Thoracic aorta (tissue), 2 donors: ENCODE measurements around the gene SNCG. TPM values are rescaled to one million over a fixed set of nuclear protein-coding genes. Genes with fewer than 3 reads are reported as not detected.

ENCODE experiments used
- ATAC-seq: fragments of 150-250 bp; one replicate; pipeline ENCODE4 v1.8.0; 2017; ENCODE audit warnings: low read depth; ENCODE audit not compliant: insufficient number of reproducible peaks, low FRiP score
- DNase-seq: peaks from one replicate; pipeline ENCODE4 v3.0.0-alpha.2; 2020; ENCODE audit warnings: low spot score
- H3K27ac ChIP-seq, 2 donors: fragments of 200-600 bp; sonication (generic); 1 replicate in 1 of 2; 2 replicates in 1 of 2; pipeline ENCODE4 v1.5.1; 2016; ENCODE audit warnings: mild to moderate bottlenecking in 2 of 2, moderate library complexity in 2 of 2
- H3K27me3 ChIP-seq: fragments of 200-600 bp; sonication (generic); replicated peaks from 2 replicates; pipeline ENCODE4 v1.6.0; 2016; ENCODE audit warnings: mild to moderate bottlenecking; ENCODE audit not compliant: insufficient read depth
- H3K36me3 ChIP-seq: fragments of 200-600 bp; sonication (generic); one replicate; pipeline ENCODE4 v1.5.1; 2016
- H3K4me1 ChIP-seq, 2 donors: fragments of 200-600 bp; sonication (generic); 1 replicate in 1 of 2; 2 replicates in 1 of 2; pipeline versions ENCODE4 v1.5.1 to v1.6.0; 2016; ENCODE audit warnings: low read depth in 2 of 2, mild to moderate bottlenecking in 1 of 2; ENCODE audit not compliant: control insufficient read depth in 1 of 2
- H3K4me3 ChIP-seq: fragments of 200-600 bp; sonication (generic); 2 replicates; pipeline ENCODE4 v1.5.1; 2016; ENCODE audit warnings: mild to moderate bottlenecking
- H3K9me3 ChIP-seq: fragments of 200-600 bp; sonication (generic); 2 replicates; pipeline ENCODE4 v1.5.1; 2016
- CTCF ChIP-seq: fragments of 200-600 bp; sonication (generic); IDR thresholded peaks from one replicate; pipeline ENCODE4 v1.5.1; 2019; ENCODE audit warnings: antibody characterized with exemption
- total RNA-seq, 2 donors: library from RNA; depleted of rRNA; stranded (reverse); fragments of >200 nt; gene quantifications; one replicate each; pipeline versions ENCODE4 v1.1.0 to v1.2.3, GENCODE V29; 2016

SNCG gene
- total RNA-seq, 2 donors from 2014 or later, result 50.9 to 167 TPM

- H3K4me1 ChIP-seq, result peaks cover 66 to 96% of the 10 kb centered on the region in 2 donors
- peak overlapping the region; percentile 29 for H3K4me3 ChIP-seq
- DNase-seq (peak; percentile 1), ATAC-seq (no peak)
- no peaks in the 10 kb centered on the region for H3K27me3 ChIP-seq
- TF ChIP-seq CTCF, result no peak
- no peaks in the 10 kb centered on the region for H3K9me3 ChIP-seq
- H3K36me3 ChIP-seq, result no peaks in the 10 kb centered on the region
- peak overlapping the region; percentile 92 to 97 for H3K27ac ChIP-seq
Measured at GRCh38 chr10:86956195-86956847, 2.1 kb upstream of the SNCG start.

- TF ChIP-seq CTCF, result no peak
- H3K27ac ChIP-seq, result peak overlapping the region; percentile 92 to 97
- no peak for ATAC-seq
- H3K27me3 ChIP-seq, result no peaks in the 10 kb centered on the region
- peak; percentile 2 for DNase-seq
- no peaks in the 10 kb centered on the region for H3K9me3 ChIP-seq
- peaks cover 64 to 89% of the 10 kb centered on the region in 2 donors for H3K4me1 ChIP-seq
- H3K4me3 ChIP-seq, result peak overlapping the region; percentile 29
- no peaks in the 10 kb centered on the region for H3K36me3 ChIP-seq
Measured at GRCh38 chr10:86956848-86957448, 1.5 kb upstream of the SNCG start.

GRCh38 chr10:86957471-86958115 lies 806 bp upstream of the SNCG start, which contains the start of gene MMRN2:
Gene MMRN2 (minus strand): TSS chr10:86957615. CDS start chr10:86957541, 74 bp downstream.
- H3K27ac ChIP-seq, result peak within 1 kb of the TSS; percentile 92 to 97
- peaks cover 64 to 83% of the 10 kb centered on the region in 2 donors for H3K4me1 ChIP-seq
- no peak for TF ChIP-seq CTCF
- H3K36me3 ChIP-seq, result no peaks in the 10 kb centered on the region
- no peak for DNase-seq
- H3K27me3 ChIP-seq, result no peaks in the 10 kb centered on the region
- H3K4me3 ChIP-seq, result peak within 1 kb of the TSS; percentile 54
- no peaks in the 10 kb centered on the region for H3K9me3 ChIP-seq
- ATAC-seq, result no peak

- Histone ChIP-seq H3K9me3 (no peaks in the 10 kb centered on the region), H3K36me3 (no peaks in the 10 kb centered on the region), H3K4me3 (peak overlapping the region; percentile 54), H3K27ac (peak overlapping the region; percentile 72 to 97), H3K27me3 (no peaks in the 10 kb centered on the region), H3K4me1 (peaks cover 53 to 73% of the 10 kb centered on the region in 2 donors)
- ATAC-seq (no peak), DNase-seq (no peak)
- TF ChIP-seq CTCF, result no peak
Measured at GRCh38 chr10:86958901-86959736, 720 bp downstream of the SNCG start.

- no peak for TF ChIP-seq CTCF
- DNase-seq (no peak), ATAC-seq (no peak)
- H3K36me3 ChIP-seq, result no peaks in the 10 kb centered on the region
- no peaks in the 10 kb centered on the region for H3K9me3 ChIP-seq
- H3K4me3 ChIP-seq, result peak overlapping the region; percentile 54
- H3K27ac ChIP-seq, result peak overlapping the region; percentile 72 to 97
- H3K4me1 ChIP-seq, result peaks cover 48 to 73% of the 10 kb centered on the region in 2 donors
- H3K27me3 ChIP-seq, result no peaks in the 10 kb centered on the region
Measured at GRCh38 chr10:86959737-86960002, 1.3 kb downstream of the SNCG start.
